SK-N-SH (cell line): ENCODE data around the gene HDAC4. TPM values are rescaled to one million over a fixed set of nuclear protein-coding genes. Genes with fewer than 3 reads are reported as not detected.

Experiments
- CTCF ChIA-PET: fragments of 300-600, 350-600 bp; formaldehyde crosslinking; extraction: SDS; loops from one replicate; lab custom pipeline; 2021; lab: Yijun Ruan, JAX
- POLR2A ChIA-PET: fragments of 350-600 bp; sonication (Branson Sonifier 250); formaldehyde crosslinking; extraction: SDS; loops from one replicate; lab custom pipeline; 2020; ENCODE audit warnings: antibody characterized with exemption, inconsistent platforms; lab: Yijun Ruan, JAX
- DNase-seq: peaks from one replicate; pipeline ENCODE4 v3.0.0; 2012
- H2AFZ ChIP-seq: fragments of 200-600 bp; sonication (generic); 2 replicates; pipeline ENCODE4 v1.8.1; 2016; ENCODE audit warnings: antibody characterized with exemption, mild to moderate bottlenecking, low read depth
- H3F3A ChIP-seq: fragments of 200-600 bp; sonication (generic); replicated peaks from 2 replicates; pipeline ENCODE3; 2016; ENCODE audit warnings: antibody characterized with exemption, mild to moderate bottlenecking; ENCODE audit not compliant: insufficient read depth
- H3K27ac ChIP-seq, 2 experiments: fragments of 200-500 bp in 1 of 2; fragments of 200-600 bp in 1 of 2; sonication (Bioruptor generic) in 1 of 2; sonication (generic), shearing (Covaris generic) in 1 of 2; 2 replicates each; pipeline versions ENCODE4 v1.5.1 to v1.6.1; 2014 to 2016; ENCODE audit warnings: low read depth in 2 of 2, inconsistent platforms in 1 of 2, low read length in 1 of 2, mild to moderate bottlenecking in 1 of 2, mixed read lengths in 1 of 2
- H3K27me3 ChIP-seq: fragments of 200-600 bp; sonication (generic), shearing (Covaris generic); 2 replicates; pipeline ENCODE4 v1.6.1; 2016; ENCODE audit warnings: mixed run types; ENCODE audit not compliant: insufficient read depth
- H3K36me3 ChIP-seq, 2 experiments: fragments of 200-500 bp in 1 of 2; fragments of 200-600 bp in 1 of 2; sonication (Bioruptor generic) in 1 of 2; sonication (generic) in 1 of 2; replicated peaks in 1 of 2; 2 replicates each; pipeline versions ENCODE3 to v1.5.1; 2014 to 2016; ENCODE audit warnings: low read length in 1 of 2, mild to moderate bottlenecking in 1 of 2; ENCODE audit not compliant: insufficient read depth in 2 of 2, control insufficient read depth in 1 of 2
- H3K4me1 ChIP-seq, 2 experiments: fragments of 200-500 bp in 1 of 2; fragments of 200-600 bp in 1 of 2; sonication (Bioruptor generic) in 1 of 2; sonication (generic), shearing (Covaris generic) in 1 of 2; 2 replicates each; pipeline versions ENCODE4 v1.5.1 to v1.6.1; 2014 to 2016; ENCODE audit warnings: low read depth in 1 of 2, low read length in 1 of 2, mixed run types in 1 of 2; ENCODE audit not compliant: insufficient read depth in 2 of 2, control insufficient read depth in 1 of 2
- H3K4me2 ChIP-seq: fragments of 200-600 bp; sonication (generic), shearing (Covaris generic); 2 replicates; pipeline ENCODE4 v1.6.1; 2017; ENCODE audit warnings: mixed run types
- H3K4me3 ChIP-seq, 2 experiments: fragments of 200-500 bp in 1 of 2; fragments of 200-600 bp in 1 of 2; sonication (Bioruptor generic) in 1 of 2; sonication (generic), shearing (Covaris generic) in 1 of 2; 2 replicates each; pipeline versions ENCODE4 v1.5.1 to v1.8.1; 2014 to 2016; ENCODE audit warnings: low read depth in 2 of 2, inconsistent platforms in 1 of 2, low read length in 1 of 2, mild to moderate bottlenecking in 1 of 2, mixed read lengths in 1 of 2, moderate library complexity in 1 of 2
- H3K79me2 ChIP-seq: fragments of 200-600 bp; sonication (generic); 2 replicates; pipeline ENCODE4 v1.8.1; 2017; ENCODE audit warnings: mild to moderate bottlenecking; ENCODE audit not compliant: insufficient read depth
- H3K9ac ChIP-seq: fragments of 200-600 bp; sonication (generic); 2 replicates; pipeline ENCODE4 v1.6.1; 2017; ENCODE audit warnings: mixed run types
- H3K9me2 ChIP-seq: fragments of 200-600 bp; sonication (generic); 2 replicates; pipeline ENCODE4 v1.6.1; 2017; ENCODE audit warnings: mixed run types
- H3K9me3 ChIP-seq: fragments of 200-600 bp; sonication (generic); 2 replicates; pipeline ENCODE4 v1.6.1; 2017; ENCODE audit warnings: mixed run types, mild to moderate bottlenecking, moderate library complexity
- H4K20me1 ChIP-seq: fragments of 200-600 bp; sonication (generic); 2 replicates; pipeline ENCODE4 v1.6.1; 2017; ENCODE audit warnings: mild to moderate bottlenecking, mixed run types; ENCODE audit not compliant: insufficient read depth
- ELF1 ChIP-seq: IDR thresholded peaks from 2 replicates; pipeline ENCODE4 v1.4.0; 2012
- EP300 ChIP-seq, 2 experiments: IDR thresholded peaks; 2 replicates each; pipeline versions ENCODE4 v1.4.0 to v1.6.1; 2012; ENCODE audit warnings: borderline replicate concordance in 1 of 2, low read depth in 1 of 2, low read length in 1 of 2
- FOSL2 ChIP-seq: IDR thresholded peaks from 2 replicates; pipeline ENCODE4 v1.4.0; 2012; ENCODE audit warnings: low read depth, mild to moderate bottlenecking, moderate library complexity, borderline replicate concordance
- GABPA ChIP-seq: IDR thresholded peaks from 2 replicates; pipeline ENCODE4 v1.4.0; 2012; ENCODE audit warnings: low read depth, mild to moderate bottlenecking
- JUND ChIP-seq: IDR thresholded peaks from 2 replicates; pipeline ENCODE4 v1.4.0; 2012
- RCOR1 ChIP-seq: fragments of 150-350 bp; IDR thresholded peaks from 2 replicates; pipeline ENCODE4 v1.6.1; 2017; ENCODE audit warnings: antibody characterized with exemption, low read length
- RFX5 ChIP-seq: IDR thresholded peaks from 2 replicates; pipeline ENCODE4 v1.6.1; 2012; ENCODE audit warnings: mild to moderate bottlenecking, improper control_type of control experiment, low read length
- SIN3A ChIP-seq: IDR thresholded peaks from 2 replicates; pipeline ENCODE4 v1.6.1; 2012; ENCODE audit warnings: low read depth, mild to moderate bottlenecking, low read length, moderate library complexity, borderline replicate concordance
- TAF1 ChIP-seq: IDR thresholded peaks from 2 replicates; pipeline ENCODE4 v1.6.1; 2012; ENCODE audit warnings: low read depth, mild to moderate bottlenecking, low read length, moderate library complexity, borderline replicate concordance
- WGBS: methylation state at CpG from one replicate; pipeline ENCODE4 v1.1.6; 2017; ENCODE audit warnings: low lambda C conversion rate; 5-methylcytosine and 5-hydroxymethylcytosine counted together
- polyA plus RNA-seq, 3 experiments: library from polyadenylated mRNA; depleted of rRNA; stranded (reverse); fragments of >200 nt; gene quantifications; 2 replicates each; pipeline ENCODE4 v1.2.3, GENCODE V29; 2012
- TF ChIP-seq, protein P1 (sequence below): IDR thresholded peaks from 2 replicates; pipeline ENCODE4 v1.6.1; 2012; ENCODE audit warnings: mild to moderate bottlenecking, low read depth, low read length, moderate library complexity
- TF ChIP-seq, protein P2 (sequence below): fragments of 200-600 bp; sonication (generic); IDR thresholded peaks from 2 replicates; pipeline ENCODE4 v1.6.1; 2017; ENCODE audit warnings: antibody characterized with exemption, mild to moderate bottlenecking, moderate library complexity
- TF ChIP-seq, protein P3 (sequence below): IDR thresholded peaks from 2 replicates; pipeline ENCODE4 v1.4.0; 2012; ENCODE audit warnings: low read depth, borderline replicate concordance
- TF ChIP-seq, protein P4 (sequence below): IDR thresholded peaks from 2 replicates; pipeline ENCODE4; 2012

HDAC4 gene
- polyA plus RNA-seq, 1 of the 3 experiments (the other 2 are of a cell fraction): 5.5 TPM

DNA sequence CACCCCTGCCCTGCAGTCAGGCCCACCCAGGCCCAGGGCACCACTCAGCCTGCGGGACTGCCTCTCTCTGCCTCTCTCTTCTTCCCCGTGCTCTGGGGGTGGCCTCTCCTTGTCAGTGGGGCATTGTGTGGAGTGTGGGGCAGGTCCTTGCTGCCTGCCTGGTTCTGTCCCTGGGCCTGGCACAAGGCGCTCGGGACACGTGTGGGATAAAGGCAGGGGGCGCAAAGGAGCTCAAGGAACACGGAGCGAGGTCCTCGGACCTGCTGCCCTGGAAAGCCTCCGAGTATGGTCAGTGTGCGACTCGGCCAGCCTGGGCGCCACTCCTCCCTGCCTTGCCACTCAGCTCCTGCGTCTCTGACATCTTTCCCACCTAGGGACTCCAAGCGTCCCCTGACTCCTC lies 262.2 kb downstream of the HDAC4 start:
- H3F3A ChIP-seq: no peaks in the 10 kb centered on the region
- H3K9ac ChIP-seq: no peak overlapping the region
- H3K9me2 ChIP-seq: no peaks in the 10 kb centered on the region
- no peaks in the 10 kb centered on the region for H3K79me2 ChIP-seq
- no peak overlapping the region for H3K4me3 ChIP-seq
- H3K9me3 ChIP-seq: no peaks in the 10 kb centered on the region
- no peak for DNase-seq
- CTCF ChIA-PET: interaction anchor here (1.0 kb wide), 1 partner anchor 853 kb away, joined by 3 read pairs; no protein-coding TSS in a partner anchor
- no peak overlapping the region for H2AFZ ChIP-seq
- H3K27me3 ChIP-seq: no peaks in the 10 kb centered on the region
- no peak overlapping the region for H3K4me2 ChIP-seq
- H3K36me3 ChIP-seq: peaks cover 0 to 35% of the 10 kb centered on the region in 2 experiments
- H3K27ac ChIP-seq: no peak overlapping the region
- 80% methylated on average over 10 of the region's 15 CpGs for WGBS
- H4K20me1 ChIP-seq: no peaks in the 10 kb centered on the region
- H3K4me1 ChIP-seq: no peaks in the 10 kb centered on the region; a peak in 1 of 4 replicates
- POLR2A ChIA-PET: no interaction called here
- TF ChIP-seq ELF1 (no peak), TAF1 (no peak), FOSL2 (no peak)
- TF ChIP-seq, protein P1, sequence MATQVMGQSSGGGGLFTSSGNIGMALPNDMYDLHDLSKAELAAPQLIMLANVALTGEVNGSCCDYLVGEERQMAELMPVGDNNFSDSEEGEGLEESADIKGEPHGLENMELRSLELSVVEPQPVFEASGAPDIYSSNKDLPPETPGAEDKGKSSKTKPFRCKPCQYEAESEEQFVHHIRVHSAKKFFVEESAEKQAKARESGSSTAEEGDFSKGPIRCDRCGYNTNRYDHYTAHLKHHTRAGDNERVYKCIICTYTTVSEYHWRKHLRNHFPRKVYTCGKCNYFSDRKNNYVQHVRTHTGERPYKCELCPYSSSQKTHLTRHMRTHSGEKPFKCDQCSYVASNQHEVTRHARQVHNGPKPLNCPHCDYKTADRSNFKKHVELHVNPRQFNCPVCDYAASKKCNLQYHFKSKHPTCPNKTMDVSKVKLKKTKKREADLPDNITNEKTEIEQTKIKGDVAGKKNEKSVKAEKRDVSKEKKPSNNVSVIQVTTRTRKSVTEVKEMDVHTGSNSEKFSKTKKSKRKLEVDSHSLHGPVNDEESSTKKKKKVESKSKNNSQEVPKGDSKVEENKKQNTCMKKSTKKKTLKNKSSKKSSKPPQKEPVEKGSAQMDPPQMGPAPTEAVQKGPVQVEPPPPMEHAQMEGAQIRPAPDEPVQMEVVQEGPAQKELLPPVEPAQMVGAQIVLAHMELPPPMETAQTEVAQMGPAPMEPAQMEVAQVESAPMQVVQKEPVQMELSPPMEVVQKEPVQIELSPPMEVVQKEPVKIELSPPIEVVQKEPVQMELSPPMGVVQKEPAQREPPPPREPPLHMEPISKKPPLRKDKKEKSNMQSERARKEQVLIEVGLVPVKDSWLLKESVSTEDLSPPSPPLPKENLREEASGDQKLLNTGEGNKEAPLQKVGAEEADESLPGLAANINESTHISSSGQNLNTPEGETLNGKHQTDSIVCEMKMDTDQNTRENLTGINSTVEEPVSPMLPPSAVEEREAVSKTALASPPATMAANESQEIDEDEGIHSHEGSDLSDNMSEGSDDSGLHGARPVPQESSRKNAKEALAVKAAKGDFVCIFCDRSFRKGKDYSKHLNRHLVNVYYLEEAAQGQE: no peak

DNA sequence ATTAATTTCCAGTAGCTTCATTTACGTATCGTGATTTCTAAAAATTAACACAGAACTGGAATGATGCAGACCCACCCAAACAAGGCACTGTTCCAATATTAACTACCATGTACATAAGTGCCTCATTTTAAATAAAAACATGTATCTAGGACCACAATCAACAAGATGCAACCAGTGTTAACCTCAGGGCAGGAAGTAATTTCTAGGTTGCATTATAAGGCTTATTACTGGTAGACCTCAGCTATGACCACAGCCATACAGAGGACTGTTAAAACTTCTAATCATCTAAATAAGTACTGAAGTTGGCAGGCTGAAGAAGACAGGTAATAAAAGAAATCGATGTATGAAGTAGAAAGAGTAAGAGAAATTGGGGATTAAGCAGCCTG lies 262.9 kb downstream of the HDAC4 start:
- 78% methylated on average over 3 of the region's 3 CpGs for WGBS
- POLR2A ChIA-PET: no interaction called here
- TF ChIP-seq RFX5: no peak
- TF ChIP-seq EP300 (IDR thresholded peaks at IDR 0.05; ENCODE audit: borderline replicate concordance in 1 of 2, low read depth in 1 of 2, low read length in 1 of 2): no peak
- TF ChIP-seq RCOR1: no peak
- TF ChIP-seq, protein P2, sequence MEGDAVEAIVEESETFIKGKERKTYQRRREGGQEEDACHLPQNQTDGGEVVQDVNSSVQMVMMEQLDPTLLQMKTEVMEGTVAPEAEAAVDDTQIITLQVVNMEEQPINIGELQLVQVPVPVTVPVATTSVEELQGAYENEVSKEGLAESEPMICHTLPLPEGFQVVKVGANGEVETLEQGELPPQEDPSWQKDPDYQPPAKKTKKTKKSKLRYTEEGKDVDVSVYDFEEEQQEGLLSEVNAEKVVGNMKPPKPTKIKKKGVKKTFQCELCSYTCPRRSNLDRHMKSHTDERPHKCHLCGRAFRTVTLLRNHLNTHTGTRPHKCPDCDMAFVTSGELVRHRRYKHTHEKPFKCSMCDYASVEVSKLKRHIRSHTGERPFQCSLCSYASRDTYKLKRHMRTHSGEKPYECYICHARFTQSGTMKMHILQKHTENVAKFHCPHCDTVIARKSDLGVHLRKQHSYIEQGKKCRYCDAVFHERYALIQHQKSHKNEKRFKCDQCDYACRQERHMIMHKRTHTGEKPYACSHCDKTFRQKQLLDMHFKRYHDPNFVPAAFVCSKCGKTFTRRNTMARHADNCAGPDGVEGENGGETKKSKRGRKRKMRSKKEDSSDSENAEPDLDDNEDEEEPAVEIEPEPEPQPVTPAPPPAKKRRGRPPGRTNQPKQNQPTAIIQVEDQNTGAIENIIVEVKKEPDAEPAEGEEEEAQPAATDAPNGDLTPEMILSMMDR: no peak
- TF ChIP-seq, protein P3, sequence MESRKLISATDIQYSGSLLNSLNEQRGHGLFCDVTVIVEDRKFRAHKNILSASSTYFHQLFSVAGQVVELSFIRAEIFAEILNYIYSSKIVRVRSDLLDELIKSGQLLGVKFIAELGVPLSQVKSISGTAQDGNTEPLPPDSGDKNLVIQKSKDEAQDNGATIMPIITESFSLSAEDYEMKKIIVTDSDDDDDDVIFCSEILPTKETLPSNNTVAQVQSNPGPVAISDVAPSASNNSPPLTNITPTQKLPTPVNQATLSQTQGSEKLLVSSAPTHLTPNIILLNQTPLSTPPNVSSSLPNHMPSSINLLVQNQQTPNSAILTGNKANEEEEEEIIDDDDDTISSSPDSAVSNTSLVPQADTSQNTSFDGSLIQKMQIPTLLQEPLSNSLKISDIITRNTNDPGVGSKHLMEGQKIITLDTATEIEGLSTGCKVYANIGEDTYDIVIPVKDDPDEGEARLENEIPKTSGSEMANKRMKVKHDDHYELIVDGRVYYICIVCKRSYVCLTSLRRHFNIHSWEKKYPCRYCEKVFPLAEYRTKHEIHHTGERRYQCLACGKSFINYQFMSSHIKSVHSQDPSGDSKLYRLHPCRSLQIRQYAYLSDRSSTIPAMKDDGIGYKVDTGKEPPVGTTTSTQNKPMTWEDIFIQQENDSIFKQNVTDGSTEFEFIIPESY: no peak
- TF ChIP-seq, protein P1: no peak
- TF ChIP-seq GABPA: no peak
- no peak for TF ChIP-seq JUND
- TF ChIP-seq SIN3A: no peak
- TF ChIP-seq, protein P4, sequence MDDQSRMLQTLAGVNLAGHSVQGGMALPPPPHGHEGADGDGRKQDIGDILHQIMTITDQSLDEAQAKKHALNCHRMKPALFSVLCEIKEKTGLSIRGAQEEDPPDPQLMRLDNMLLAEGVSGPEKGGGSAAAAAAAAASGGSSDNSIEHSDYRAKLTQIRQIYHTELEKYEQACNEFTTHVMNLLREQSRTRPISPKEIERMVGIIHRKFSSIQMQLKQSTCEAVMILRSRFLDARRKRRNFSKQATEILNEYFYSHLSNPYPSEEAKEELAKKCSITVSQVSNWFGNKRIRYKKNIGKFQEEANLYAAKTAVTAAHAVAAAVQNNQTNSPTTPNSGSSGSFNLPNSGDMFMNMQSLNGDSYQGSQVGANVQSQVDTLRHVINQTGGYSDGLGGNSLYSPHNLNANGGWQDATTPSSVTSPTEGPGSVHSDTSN: no peak

More for the DNA sequence above, 262.9 kb downstream of the HDAC4 start:
- Histone ChIP-seq H3K4me1 (no peaks in the 10 kb centered on the region; a peak in 1 of 4 replicates), H3K4me2 (no peak overlapping the region), H3K27me3 (no peaks in the 10 kb centered on the region), H3F3A (no peaks in the 10 kb centered on the region), H3K4me3 (no peak overlapping the region), H3K9me2 (no peaks in the 10 kb centered on the region), H2AFZ (no peak overlapping the region), H4K20me1 (no peaks in the 10 kb centered on the region), H3K79me2 (no peaks in the 10 kb centered on the region), H3K9ac (no peak overlapping the region), H3K27ac (no peak overlapping the region), H3K9me3 (no peaks in the 10 kb centered on the region), H3K36me3 (peaks cover 0 to 34% of the 10 kb centered on the region in 2 experiments)
- CTCF ChIA-PET: interaction anchor here (0.7 kb wide), 1 partner anchor 32 kb away, joined by 3 read pairs; no protein-coding TSS in a partner anchor
- no peak for DNase-seq
